Breast epithelium (tissue), 3 donors: ENCODE data around the gene FOXA3.

Experiments
- POLR2A ChIP-seq: fragments of 450-650 bp; IDR thresholded peaks from one replicate; pipeline ENCODE4 v1.6.1; 2016; ENCODE audit warnings: antibody characterized with exemption, mild to moderate bottlenecking, moderate library complexity
- POLR2AphosphoS5 ChIP-seq, 3 donors: sonication (generic); formaldehyde crosslinking; IDR thresholded peaks; one replicate each; pipeline ENCODE4 v1.6.1; 2017; ENCODE audit warnings: antibody characterized with exemption in 3 of 3
- TF ChIP-seq, protein P1 (sequence below), 3 donors: fragments of 450-650 bp; IDR thresholded peaks; one replicate each; pipeline ENCODE4 v1.5.1; 2016 to 2017; ENCODE audit warnings: antibody characterized with exemption in 3 of 3, mild to moderate bottlenecking in 3 of 3, moderate library complexity in 3 of 3

DNA sequence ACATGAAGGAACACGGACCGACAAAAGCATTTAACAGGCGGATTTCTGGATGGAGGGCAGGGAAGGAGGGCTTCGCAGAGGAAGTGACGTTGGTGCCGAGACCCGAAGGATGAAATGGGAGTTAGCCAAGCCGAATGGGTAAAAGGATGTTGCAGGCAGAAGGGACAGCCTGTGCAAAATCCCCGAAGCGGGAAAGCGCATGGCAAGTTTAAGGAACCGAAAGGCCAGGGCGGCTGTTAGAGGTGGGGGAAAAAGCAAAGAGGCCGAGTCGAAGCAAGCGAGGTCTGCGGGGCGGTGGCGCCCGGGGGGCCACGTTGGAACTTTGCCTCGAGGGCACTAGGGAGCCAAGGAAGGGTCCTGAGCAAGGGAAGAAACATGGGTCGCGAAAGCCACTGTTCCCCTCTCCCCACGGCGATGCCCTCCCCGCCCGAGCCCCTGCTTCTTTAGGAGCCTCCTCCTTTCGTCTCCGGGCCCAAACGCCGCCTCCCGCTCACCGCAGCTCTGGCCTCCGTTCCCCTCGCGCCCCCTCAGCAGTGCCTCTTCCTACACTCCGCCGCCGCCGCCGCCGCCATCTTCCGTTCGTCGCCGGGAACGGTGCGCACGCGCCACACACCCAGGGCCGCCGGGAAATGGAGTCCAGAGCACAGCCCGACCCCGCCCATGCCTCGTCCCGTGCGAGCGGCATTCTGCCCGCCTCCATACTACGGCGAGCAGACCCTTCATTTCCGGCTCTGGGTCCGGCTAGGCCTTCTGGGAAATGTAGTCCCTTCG lies 1.4 kb upstream of the FOXA3 start, which contains the start of gene SYMPK:
- TF ChIP-seq POLR2A (peak; percentile 76), POLR2AphosphoS5 (IDR thresholded peaks at IDR 0.05) (peak; percentile 58 to 90 (median 87))
- TF ChIP-seq, protein P1, sequence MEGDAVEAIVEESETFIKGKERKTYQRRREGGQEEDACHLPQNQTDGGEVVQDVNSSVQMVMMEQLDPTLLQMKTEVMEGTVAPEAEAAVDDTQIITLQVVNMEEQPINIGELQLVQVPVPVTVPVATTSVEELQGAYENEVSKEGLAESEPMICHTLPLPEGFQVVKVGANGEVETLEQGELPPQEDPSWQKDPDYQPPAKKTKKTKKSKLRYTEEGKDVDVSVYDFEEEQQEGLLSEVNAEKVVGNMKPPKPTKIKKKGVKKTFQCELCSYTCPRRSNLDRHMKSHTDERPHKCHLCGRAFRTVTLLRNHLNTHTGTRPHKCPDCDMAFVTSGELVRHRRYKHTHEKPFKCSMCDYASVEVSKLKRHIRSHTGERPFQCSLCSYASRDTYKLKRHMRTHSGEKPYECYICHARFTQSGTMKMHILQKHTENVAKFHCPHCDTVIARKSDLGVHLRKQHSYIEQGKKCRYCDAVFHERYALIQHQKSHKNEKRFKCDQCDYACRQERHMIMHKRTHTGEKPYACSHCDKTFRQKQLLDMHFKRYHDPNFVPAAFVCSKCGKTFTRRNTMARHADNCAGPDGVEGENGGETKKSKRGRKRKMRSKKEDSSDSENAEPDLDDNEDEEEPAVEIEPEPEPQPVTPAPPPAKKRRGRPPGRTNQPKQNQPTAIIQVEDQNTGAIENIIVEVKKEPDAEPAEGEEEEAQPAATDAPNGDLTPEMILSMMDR (IDR thresholded peaks at IDR 0.05), result no peak
